H9 (cell line): ENCODE data around the gene FADS2. TPM values are rescaled to one million over a fixed set of nuclear protein-coding genes. Genes with fewer than 3 reads are reported as not detected.

Experiments used
- DNase-seq: peaks from one replicate; pipeline ENCODE4 v3.0.0-alpha.2; 2017
- H2AFZ ChIP-seq: one replicate; pipeline ENCODE4 v1.6.1; 2013; ENCODE audit warnings: mild to moderate bottlenecking, low read length, control low read depth, moderate library complexity
- H2AK5ac ChIP-seq: 2 replicates; pipeline ENCODE4 v1.6.1; 2013; ENCODE audit warnings: low read length, control low read depth, mixed read lengths; ENCODE audit not compliant: insufficient read length
- H2BK120ac ChIP-seq: one replicate; pipeline ENCODE4 v1.6.1; 2013; ENCODE audit warnings: low read depth, mild to moderate bottlenecking, low read length, control low read depth, inconsistent platforms; ENCODE audit not compliant: poor library complexity, severe bottlenecking
- H2BK12ac ChIP-seq: 2 replicates; pipeline ENCODE4 v1.6.1; 2013; ENCODE audit warnings: low read length, control low read depth, mixed read lengths, low read depth; ENCODE audit not compliant: insufficient read length
- H2BK15ac ChIP-seq: 2 replicates; pipeline ENCODE4 v1.6.1; 2013; ENCODE audit warnings: low read depth, low read length, control low read depth
- H2BK20ac ChIP-seq: one replicate; pipeline ENCODE4 v1.6.1; 2013; ENCODE audit warnings: low read depth, mild to moderate bottlenecking, low read length, control low read depth, inconsistent platforms; ENCODE audit not compliant: poor library complexity, severe bottlenecking
- H2BK5ac ChIP-seq: 2 replicates; pipeline ENCODE4 v1.6.1; 2013; ENCODE audit warnings: low read length, control low read depth, mixed read lengths; ENCODE audit not compliant: insufficient read length
- H3K14ac ChIP-seq: 2 replicates; pipeline ENCODE4 v1.6.1; 2013; ENCODE audit warnings: low read length, control low read depth; ENCODE audit not compliant: insufficient read depth
- H3K18ac ChIP-seq: 2 replicates; pipeline ENCODE4 v1.6.1; 2013; ENCODE audit warnings: low read depth, mild to moderate bottlenecking, mixed read lengths, low read length, control low read depth; ENCODE audit not compliant: insufficient read length
- H3K23ac ChIP-seq: 2 replicates; pipeline ENCODE4 v1.6.1; 2013; ENCODE audit warnings: low read length, control low read depth, mixed read lengths, low read depth; ENCODE audit not compliant: insufficient read length
- H3K23me2 ChIP-seq: 2 replicates; pipeline ENCODE4 v1.6.1; 2013; ENCODE audit warnings: low read depth, mild to moderate bottlenecking, mixed read lengths, low read length, control low read depth; ENCODE audit not compliant: insufficient read length, poor library complexity, severe bottlenecking
- H3K27ac ChIP-seq: 2 replicates; pipeline ENCODE4 v1.5.1; 2013; ENCODE audit warnings: low read length, control low read depth, mixed read lengths, low read depth; ENCODE audit not compliant: insufficient read length
- H3K27me3 ChIP-seq: 2 replicates; pipeline ENCODE4 v1.6.1; 2013; ENCODE audit warnings: low read length, control low read depth, inconsistent platforms; ENCODE audit not compliant: insufficient read depth
- H3K4ac ChIP-seq: 2 replicates; pipeline ENCODE4 v1.6.1; 2013; ENCODE audit warnings: low read depth, mild to moderate bottlenecking, control low read depth, inconsistent platforms, low read length, moderate library complexity
- H3K4me1 ChIP-seq: 2 replicates; pipeline ENCODE4 v1.6.1; 2013; ENCODE audit warnings: low read length, control low read depth, inconsistent platforms; ENCODE audit not compliant: insufficient read depth
- H3K4me2 ChIP-seq: 2 replicates; pipeline ENCODE4 v1.6.1; 2013; ENCODE audit warnings: low read length, control low read depth, mixed read lengths; ENCODE audit not compliant: insufficient read length, insufficient read depth
- H3K56ac ChIP-seq: 2 replicates; pipeline ENCODE4 v1.6.1; 2013; ENCODE audit warnings: low read depth, mild to moderate bottlenecking, mixed read lengths, low read length, control low read depth; ENCODE audit not compliant: insufficient read length
- H3K79me1 ChIP-seq: 2 replicates; pipeline ENCODE4 v1.6.1; 2013; ENCODE audit warnings: low read depth, mild to moderate bottlenecking, moderate library complexity, low read length, control low read depth, inconsistent platforms; ENCODE audit not compliant: insufficient read depth, poor library complexity, severe bottlenecking
- H3K79me2 ChIP-seq: 2 replicates; pipeline ENCODE4 v1.6.1; 2013; ENCODE audit warnings: low read length, control low read depth, inconsistent platforms; ENCODE audit not compliant: insufficient read depth
- H3K9ac ChIP-seq: 2 replicates; pipeline ENCODE4 v1.6.1; 2013; ENCODE audit warnings: low read length, control low read depth, mixed read lengths; ENCODE audit not compliant: insufficient read length; ENCODE audit errors: extremely low read depth
- H3K9me3 ChIP-seq: one replicate; pipeline ENCODE4 v1.6.1; 2013; ENCODE audit warnings: low read depth, low read length, inconsistent platforms; ENCODE audit not compliant: control insufficient read depth
- H3T11ph ChIP-seq: one replicate; pipeline ENCODE4 v1.6.1; 2013; ENCODE audit warnings: mild to moderate bottlenecking, low read length, control low read depth, inconsistent platforms
- H4K20me1 ChIP-seq: one replicate; pipeline ENCODE4 v1.6.1; 2013; ENCODE audit not compliant: control insufficient read depth, insufficient read length, insufficient read depth
- H4K5ac ChIP-seq: 2 replicates; pipeline ENCODE4 v1.6.1; 2013; ENCODE audit warnings: low read depth, mild to moderate bottlenecking, mixed read lengths, low read length, control low read depth; ENCODE audit not compliant: insufficient read length
- H4K8ac ChIP-seq: replicated peaks from 2 replicates; pipeline ENCODE4 v1.6.1; 2013; ENCODE audit warnings: low read length, control low read depth, mixed read lengths, low read depth; ENCODE audit not compliant: insufficient read length
- H4K91ac ChIP-seq: 2 replicates; pipeline ENCODE4 v1.6.1; 2013; ENCODE audit warnings: low read depth, mild to moderate bottlenecking, moderate library complexity, mixed read lengths, low read length, control low read depth; ENCODE audit not compliant: insufficient read length
- H3K27ac Mint-ChIP-seq, 3 experiments: 2 replicates in 2 of 3; 3 replicates in 1 of 3; pipeline ENCODE4 v1.8.0; 2020 to 2021; ENCODE audit warnings: mixed read lengths in 3 of 3, mild to moderate bottlenecking in 1 of 3, moderate library complexity in 1 of 3
- H3K27me3 Mint-ChIP-seq: 2 replicates; pipeline ENCODE4 v1.8.0; 2021; ENCODE audit warnings: low read depth, mild to moderate bottlenecking, moderate library complexity, mixed read lengths
- H3K36me3 Mint-ChIP-seq, 3 experiments: 2 replicates in 2 of 3; 3 replicates in 1 of 3; pipeline ENCODE4 v1.8.0; 2020 to 2021; ENCODE audit warnings: low read depth in 3 of 3, mixed read lengths in 3 of 3; ENCODE audit not compliant: insufficient read depth in 1 of 3
- H3K4me1 Mint-ChIP-seq, 2 experiments: 2 replicates each; pipeline ENCODE4 v1.8.0; 2020; ENCODE audit warnings: mixed read lengths in 2 of 2
- H3K4me3 Mint-ChIP-seq, 2 experiments: 2 replicates in 1 of 2; 3 replicates in 1 of 2; pipeline ENCODE4 v1.8.0; 2020 to 2021; ENCODE audit warnings: mild to moderate bottlenecking in 2 of 2, mixed read lengths in 2 of 2, moderate library complexity in 1 of 2
- H3K9me3 Mint-ChIP-seq, 2 experiments: 2 replicates in 1 of 2; 3 replicates in 1 of 2; pipeline ENCODE4 v1.8.0; 2020; ENCODE audit warnings: mild to moderate bottlenecking in 2 of 2, mixed read lengths in 2 of 2, moderate library complexity in 1 of 2
- WGBS: extraction: QIAGEN DNeasy Blood & Tissue Kit; methylation state at CpG from one replicate; pipeline ENCODE4 v1.1.7; 2013; ENCODE audit warnings: missing lambda C conversion rate, low lambda C conversion rate, mixed read lengths; ENCODE audit not compliant: insufficient read length; ENCODE audit errors: extremely low coverage; 5-methylcytosine and 5-hydroxymethylcytosine counted together
- total RNA-seq: library from RNA; stranded (reverse); gene quantifications from 2 replicates; pipeline ENCODE4 v1.2.1, GENCODE V29; 2021
- TF ChIP-seq, protein P1 (sequence below): fragments of 200-600 bp; sonication (generic); conservative IDR thresholded peaks from 3 replicates; pipeline ENCODE4 v1.8.0; 2021; ENCODE audit warnings: antibody characterized with exemption, mild to moderate bottlenecking

The FADS2 gene
- total RNA-seq, 1 experiment from 2014 or later: 322 TPM

GRCh38 chr11:61826930-61827570 is 1.1 kb upstream of the FADS2 start:
- Histone ChIP-seq H2BK5ac (no peak overlapping the region), H2AK5ac (no peak overlapping the region), H3K27ac (peak overlapping the region; percentile 76), H2BK12ac (no peak overlapping the region), H3T11ph (no peak overlapping the region), H3K9ac (peak overlapping the region; percentile 66), H3K14ac (peak overlapping the region; percentile 76), H3K4me2 (peak overlapping the region; percentile 96), H3K23ac (no peak overlapping the region), H3K27me3 (no peaks in the 10 kb centered on the region), H2BK20ac (no peak overlapping the region), H2AFZ (no peak overlapping the region), H2BK15ac (no peak overlapping the region), H4K8ac (no peak overlapping the region), H4K91ac (no peak overlapping the region), H3K23me2 (peaks cover 16% of the 10 kb centered on the region), H3K18ac (peak overlapping the region; percentile 78), H3K4ac (no peak overlapping the region), H3K4me1 (peaks cover 2% of the 10 kb centered on the region; the same call in 1 of the 2 replicates), H4K20me1 (no peaks in the 10 kb centered on the region), H2BK120ac (no peak overlapping the region), H3K79me1 (peaks cover under 1% of the 10 kb centered on the region), H4K5ac (no peak overlapping the region), H3K79me2 (peaks cover 32% of the 10 kb centered on the region; the same call in 1 of the 2 replicates), H3K9me3 (no peaks in the 10 kb centered on the region), H3K56ac (no peak overlapping the region)
- Mint-ChIP-seq H3K27ac (peak overlapping the region; percentile 95 to 98 (median 98)), H3K9me3 (no peaks in the 10 kb centered on the region), H3K27me3 (no peaks in the 10 kb centered on the region), H3K4me1 (peaks cover 40 to 41% of the 10 kb centered on the region in 2 experiments), H3K36me3 (peaks cover 12 to 25% (median 25%) of the 10 kb centered on the region in 3 experiments; a peak in 6 of 7 replicates), H3K4me3 (peak overlapping the region; percentile 91 to 93)
- TF ChIP-seq, protein P1, sequence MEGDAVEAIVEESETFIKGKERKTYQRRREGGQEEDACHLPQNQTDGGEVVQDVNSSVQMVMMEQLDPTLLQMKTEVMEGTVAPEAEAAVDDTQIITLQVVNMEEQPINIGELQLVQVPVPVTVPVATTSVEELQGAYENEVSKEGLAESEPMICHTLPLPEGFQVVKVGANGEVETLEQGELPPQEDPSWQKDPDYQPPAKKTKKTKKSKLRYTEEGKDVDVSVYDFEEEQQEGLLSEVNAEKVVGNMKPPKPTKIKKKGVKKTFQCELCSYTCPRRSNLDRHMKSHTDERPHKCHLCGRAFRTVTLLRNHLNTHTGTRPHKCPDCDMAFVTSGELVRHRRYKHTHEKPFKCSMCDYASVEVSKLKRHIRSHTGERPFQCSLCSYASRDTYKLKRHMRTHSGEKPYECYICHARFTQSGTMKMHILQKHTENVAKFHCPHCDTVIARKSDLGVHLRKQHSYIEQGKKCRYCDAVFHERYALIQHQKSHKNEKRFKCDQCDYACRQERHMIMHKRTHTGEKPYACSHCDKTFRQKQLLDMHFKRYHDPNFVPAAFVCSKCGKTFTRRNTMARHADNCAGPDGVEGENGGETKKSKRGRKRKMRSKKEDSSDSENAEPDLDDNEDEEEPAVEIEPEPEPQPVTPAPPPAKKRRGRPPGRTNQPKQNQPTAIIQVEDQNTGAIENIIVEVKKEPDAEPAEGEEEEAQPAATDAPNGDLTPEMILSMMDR: no peak
- DNase-seq: no peak
- whole genome bisulfite sequencing: no CpG with 5 or more reads among the region's 23 CpGs
